Measurements from ENCODE around the gene BST1. TPM values are rescaled to one million over a fixed set of nuclear protein-coding genes. Genes with fewer than 3 reads are reported as not detected.

Gene BST1
- total and polyA plus RNA-seq, 4 experiments from 2014 or later: 0.44 to 0.75 (median 0.53) TPM; not detected in 1

DNA sequence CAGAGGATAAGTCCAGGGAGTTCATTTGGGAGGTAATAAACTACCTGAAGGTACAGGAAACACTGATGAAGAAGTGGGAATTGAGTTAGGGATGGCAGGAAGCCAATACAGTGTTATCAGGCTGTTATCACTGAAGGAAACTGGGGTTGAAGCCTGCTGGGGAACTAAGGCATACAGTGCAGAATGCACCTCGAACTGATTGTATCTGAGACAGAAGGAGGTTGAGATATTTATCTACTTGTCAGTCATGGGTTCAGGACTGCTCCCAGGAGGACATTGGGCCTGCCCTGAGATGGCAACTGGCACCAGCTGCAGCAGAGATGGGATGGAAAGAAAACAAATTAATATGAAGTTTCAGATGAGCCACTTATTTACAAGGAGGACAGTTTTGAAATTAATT lies 39.8 kb downstream of the BST1 start:
- H3K27ac ChIP-seq (ENCODE audit: low read depth, low read length): no peak overlapping the region
- Mint-ChIP-seq H3K27me3 (no peaks in the 10 kb centered on the region), H3K36me3 (peaks cover 0 to 12% of the 10 kb centered on the region in 2 donors), H3K9me3 (peaks cover 2 to 29% (median 17%) of the 10 kb centered on the region in 8 donors), H3K27ac (peak overlapping the region in 1 of 7 donors; percentile 82), H3K4me1 (peaks cover 0 to 4% (median 3%) of the 10 kb centered on the region in 4 donors), H3K4me3 (no peak overlapping the region)
- no peaks in the 10 kb centered on the region for H3K36me3 ChIP-seq (ENCODE audit: insufficient read depth, low read length)
- no peaks in the 10 kb centered on the region for H3K4me1 ChIP-seq (ENCODE audit: insufficient read depth, low read length)
- intact Hi-C loops (cut with micrococcal nuclease): no loop called here
- ChIA-PET CTCF (ENCODE audit: partially characterized antibody) (interaction anchor here (2.1 to 2.4 kb wide), 2 partner anchors 14 to 141 kb away, joined by 6 to 7 read pairs; no protein-coding TSS in a partner anchor), POLR2A (ENCODE audit: partially characterized antibody) (no interaction called here)
- peaks cover 0 to 3% of the 10 kb centered on the region in 2 donors for H3K9me3 ChIP-seq (ENCODE audit: control insufficient read depth in 1 of 2, low read length in 2 of 2)
- H3K4me3 ChIP-seq (ENCODE audit: low read length in 2 of 2): no peak overlapping the region
- H3K27me3 ChIP-seq (ENCODE audit: insufficient read depth, low read length): no peaks in the 10 kb centered on the region
- no peak for DNase-seq

DNA sequence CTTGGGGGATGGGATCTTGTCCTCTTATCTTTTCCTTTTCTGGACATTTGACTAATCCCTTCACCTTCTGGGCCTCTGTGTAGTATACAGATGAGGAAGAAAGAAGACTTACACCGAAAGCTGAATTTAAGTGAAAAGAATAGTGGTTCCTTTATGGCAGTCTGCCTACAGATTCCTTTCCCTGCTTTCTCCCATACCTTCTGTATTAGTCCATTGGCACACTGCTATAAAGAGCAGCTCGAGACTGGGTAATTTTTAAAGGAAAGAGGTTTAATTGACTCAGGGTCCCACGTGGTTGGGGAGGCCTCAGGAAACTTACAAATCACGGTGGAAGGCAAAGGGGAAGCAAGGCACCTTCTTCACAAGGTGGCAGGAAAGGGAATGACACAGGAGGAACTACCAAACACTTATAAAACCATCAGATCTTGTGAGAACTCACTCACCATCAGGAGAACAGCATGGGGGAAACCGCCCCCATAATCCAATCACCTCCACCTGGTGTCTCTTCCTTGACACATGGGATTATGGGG lies 41.2 kb downstream of the BST1 start:
- CTCF ChIA-PET (ENCODE audit: partially characterized antibody): interaction anchor here (2.1 to 2.4 kb wide), 2 partner anchors 12 to 139 kb away, joined by 6 to 7 read pairs; no protein-coding TSS in a partner anchor
- peaks cover 0 to 3% of the 10 kb centered on the region in 2 donors for H3K9me3 ChIP-seq (ENCODE audit: control insufficient read depth in 1 of 2, low read length in 2 of 2)
- POLR2A ChIA-PET (ENCODE audit: partially characterized antibody): no interaction called here

DNA sequence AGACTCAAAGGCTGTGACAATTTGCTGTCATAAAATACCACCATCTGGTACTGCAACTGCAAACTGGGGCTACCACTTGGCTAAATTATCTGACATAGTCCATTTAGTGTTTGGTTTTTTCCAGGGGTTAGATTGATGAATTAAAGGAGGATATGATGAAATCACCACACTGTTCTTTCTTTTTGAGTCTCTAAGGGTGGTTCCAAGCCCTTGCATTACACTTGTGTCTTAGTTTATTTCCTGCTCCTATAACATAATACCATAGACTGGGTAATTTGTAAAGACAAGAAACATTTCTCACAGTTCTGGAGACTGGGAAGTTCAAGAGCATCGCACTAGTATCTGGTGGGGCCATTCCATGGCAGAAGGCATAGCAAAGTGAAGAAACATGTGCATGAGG lies 43.2 kb downstream of the BST1 start:
- H3K4me1 Mint-ChIP-seq: peaks cover 0 to 2% (median under 1%) of the 10 kb centered on the region in 4 donors
- no peaks in the 10 kb centered on the region for H3K27me3 ChIP-seq (ENCODE audit: insufficient read depth, low read length)
- DNase-seq: no peak
- no peak overlapping the region for H3K27ac ChIP-seq (ENCODE audit: low read depth, low read length)
- ChIA-PET POLR2A (ENCODE audit: partially characterized antibody) (no interaction called here), CTCF (ENCODE audit: partially characterized antibody) (no interaction called here)
- H3K4me3 Mint-ChIP-seq: no peak overlapping the region
- no peaks in the 10 kb centered on the region for H3K27me3 Mint-ChIP-seq
- intact Hi-C loops (cut with micrococcal nuclease): no loop called here
- peak overlapping the region in 2 of 7 donors; percentile 9 to 68 for H3K27ac Mint-ChIP-seq
- no peaks in the 10 kb centered on the region for H3K36me3 ChIP-seq (ENCODE audit: insufficient read depth, low read length)
- peaks cover 2 to 26% (median 15%) of the 10 kb centered on the region in 8 donors for H3K9me3 Mint-ChIP-seq
- peaks cover 0 to 3% of the 10 kb centered on the region in 2 donors for H3K9me3 ChIP-seq (ENCODE audit: control insufficient read depth in 1 of 2, low read length in 2 of 2)
- H3K4me1 ChIP-seq (ENCODE audit: insufficient read depth, low read length): no peaks in the 10 kb centered on the region
- no peak overlapping the region for H3K4me3 ChIP-seq (ENCODE audit: low read length in 2 of 2)
- H3K36me3 Mint-ChIP-seq: peaks cover 0 to 11% of the 10 kb centered on the region in 2 donors

More for the DNA sequence above, 41.2 kb downstream of the BST1 start:
- Mint-ChIP-seq H3K4me1 (peaks cover 0 to 3% (median 1%) of the 10 kb centered on the region in 4 donors), H3K36me3 (peaks cover 0 to 12% of the 10 kb centered on the region in 2 donors), H3K9me3 (peaks cover 2 to 29% (median 17%) of the 10 kb centered on the region in 8 donors), H3K27ac (no peak overlapping the region), H3K4me3 (no peak overlapping the region), H3K27me3 (no peaks in the 10 kb centered on the region)
- H3K4me1 ChIP-seq (ENCODE audit: insufficient read depth, low read length): no peaks in the 10 kb centered on the region
- DNase-seq: no peak
- no peaks in the 10 kb centered on the region for H3K36me3 ChIP-seq (ENCODE audit: insufficient read depth, low read length)
- H3K27me3 ChIP-seq (ENCODE audit: insufficient read depth, low read length): no peaks in the 10 kb centered on the region
- no peak overlapping the region for H3K27ac ChIP-seq (ENCODE audit: low read depth, low read length)
- intact Hi-C loops (cut with micrococcal nuclease): no loop called here
- H3K4me3 ChIP-seq (ENCODE audit: low read length in 2 of 2): no peak overlapping the region

GRCh38 chr4:15749001-15749400 lies 46.1 kb downstream of the BST1 start:
- intact Hi-C loops (cut with micrococcal nuclease): no loop called here
- H3K9me3 ChIP-seq (ENCODE audit: control insufficient read depth in 1 of 2, low read length in 2 of 2): peaks cover 0 to 3% of the 10 kb centered on the region in 2 donors
- POLR2A ChIA-PET (ENCODE audit: partially characterized antibody): no interaction called here
- no peak for DNase-seq
- no peak overlapping the region for H3K27ac ChIP-seq (ENCODE audit: low read depth, low read length)
- no peaks in the 10 kb centered on the region for H3K36me3 ChIP-seq (ENCODE audit: insufficient read depth, low read length)
- no peak overlapping the region for H3K27ac Mint-ChIP-seq
- H3K4me3 Mint-ChIP-seq: no peak overlapping the region
- CTCF ChIA-PET (ENCODE audit: partially characterized antibody): interaction anchor here (1.2 to 2.5 kb wide), 2 partner anchors 8 to 134 kb away, joined by 3 to 7 read pairs; no protein-coding TSS in a partner anchor
- H3K36me3 Mint-ChIP-seq: peaks cover 0 to 3% of the 10 kb centered on the region in 2 donors
- peaks cover 6 to 11% (median 10%) of the 10 kb centered on the region in 4 donors for H3K4me1 Mint-ChIP-seq
- H3K4me1 ChIP-seq (ENCODE audit: insufficient read depth, low read length): peaks cover 8% of the 10 kb centered on the region
- H3K27me3 ChIP-seq (ENCODE audit: insufficient read depth, low read length): no peaks in the 10 kb centered on the region
- peaks cover 0 to 8% (median 2%) of the 10 kb centered on the region in 8 donors for H3K9me3 Mint-ChIP-seq
- no peaks in the 10 kb centered on the region for H3K27me3 Mint-ChIP-seq
- no peak overlapping the region for H3K4me3 ChIP-seq (ENCODE audit: low read length in 2 of 2)

DNA sequence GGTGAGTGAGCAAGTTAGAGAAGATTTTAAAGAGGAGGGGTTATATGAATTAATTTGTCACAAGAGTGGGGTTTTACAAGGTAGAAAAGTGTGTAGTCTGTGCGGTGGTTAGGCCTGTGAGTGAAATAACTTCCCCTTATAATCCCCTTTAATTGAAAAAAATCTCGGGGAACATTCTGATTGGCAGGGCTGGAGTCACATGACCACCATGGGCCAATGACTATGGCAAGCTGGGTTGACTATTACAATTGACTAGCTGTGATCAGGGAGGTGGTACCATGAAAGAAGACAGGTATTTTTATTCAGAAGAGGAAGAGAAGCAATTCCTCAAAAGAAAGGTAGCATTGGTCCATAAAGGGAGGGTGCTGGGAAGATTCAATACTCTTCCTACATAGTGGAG lies 48.3 kb downstream of the BST1 start:
- Histone ChIP-seq H3K27me3 (ENCODE audit: insufficient read depth, low read length) (no peaks in the 10 kb centered on the region), H3K27ac (ENCODE audit: low read depth, low read length) (no peak overlapping the region), H3K9me3 (ENCODE audit: control insufficient read depth in 1 of 2, low read length in 2 of 2) (peaks cover 0 to 1% of the 10 kb centered on the region in 2 donors), H3K36me3 (ENCODE audit: insufficient read depth, low read length) (no peaks in the 10 kb centered on the region), H3K4me1 (ENCODE audit: insufficient read depth, low read length) (peaks cover 29% of the 10 kb centered on the region), H3K4me3 (ENCODE audit: low read length in 2 of 2) (no peak overlapping the region)
- peaks cover 0 to 2% of the 10 kb centered on the region in 2 donors for H3K36me3 Mint-ChIP-seq
- DNase-seq: no peak
- CTCF ChIA-PET (ENCODE audit: partially characterized antibody): interaction anchor here (2.0 kb wide), 1 partner anchor 19 kb away, joined by 7 read pairs; no protein-coding TSS in a partner anchor
- no peak overlapping the region for H3K27ac Mint-ChIP-seq
- POLR2A ChIA-PET (ENCODE audit: partially characterized antibody): no interaction called here
- no peaks in the 10 kb centered on the region for H3K27me3 Mint-ChIP-seq
- H3K9me3 Mint-ChIP-seq: peaks cover 0 to 3% (median 2%) of the 10 kb centered on the region in 8 donors
- H3K4me3 Mint-ChIP-seq: peak overlapping the region in 1 of 8 donors; percentile 16
- intact Hi-C loops (cut with micrococcal nuclease): loop anchor here (10.0 kb wide), 1 partner anchor 1824 kb away; the partner anchor contains the start of gene LAP3
- H3K4me1 Mint-ChIP-seq: peaks cover 26 to 32% (median 30%) of the 10 kb centered on the region in 4 donors

- peak overlapping the region in 4 of 7 donors; percentile 52 to 92 (median 68) for H3K27ac Mint-ChIP-seq
- no peak overlapping the region for H3K4me3 ChIP-seq (ENCODE audit: low read length in 2 of 2)
Measured at GRCh38 chr4:15753081-15753480, 50.2 kb downstream of the BST1 start.

DNA sequence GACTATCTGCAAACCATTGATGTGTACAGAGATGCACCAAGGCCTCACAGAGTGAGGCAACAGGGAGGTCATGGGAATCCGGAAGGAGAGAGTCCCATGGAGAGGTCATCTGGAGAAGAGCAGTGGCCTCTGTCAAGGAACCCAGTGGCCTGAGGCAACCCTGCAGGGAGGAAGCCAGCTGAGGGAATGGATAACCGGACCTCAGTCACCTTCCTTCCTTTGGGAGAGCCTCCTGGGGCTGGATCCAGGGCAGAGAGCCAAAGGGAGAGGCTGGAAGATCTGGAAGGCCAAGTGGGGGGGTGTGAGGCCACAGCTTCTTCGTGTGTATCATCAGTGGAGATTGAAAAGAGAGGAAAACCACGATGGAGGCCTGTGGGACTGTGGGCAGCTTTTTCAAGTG lies 50.9 kb downstream of the BST1 start:
- H3K9me3 Mint-ChIP-seq: no peaks in the 10 kb centered on the region
- POLR2A ChIA-PET (ENCODE audit: partially characterized antibody): interaction anchor here (1.4 to 5.8 kb wide), 3 partner anchors 13 to 54 kb away, joined by 3 to 68 read pairs (median 4); no protein-coding TSS in a partner anchor
- H3K4me1 Mint-ChIP-seq: peaks cover 40 to 49% (median 42%) of the 10 kb centered on the region in 4 donors
- Histone ChIP-seq H3K9me3 (ENCODE audit: control insufficient read depth in 1 of 2, low read length in 2 of 2) (no peaks in the 10 kb centered on the region), H3K4me1 (ENCODE audit: insufficient read depth, low read length) (peaks cover 45% of the 10 kb centered on the region), H3K27me3 (ENCODE audit: insufficient read depth, low read length) (no peaks in the 10 kb centered on the region), H3K27ac (ENCODE audit: low read depth, low read length) (no peak overlapping the region), H3K4me3 (ENCODE audit: low read length in 2 of 2) (no peak overlapping the region), H3K36me3 (ENCODE audit: insufficient read depth, low read length) (no peaks in the 10 kb centered on the region)
- DNase-seq: no peak
- no peaks in the 10 kb centered on the region for H3K36me3 Mint-ChIP-seq
- H3K27me3 Mint-ChIP-seq: no peaks in the 10 kb centered on the region
- H3K27ac Mint-ChIP-seq: peak overlapping the region; percentile 52 to 92 (median 79)
- intact Hi-C loops (cut with micrococcal nuclease): loop anchor here (10.0 kb wide), 1 partner anchor 1821 kb away; the partner anchor contains the start of gene LAP3
- peak overlapping the region in 5 of 8 donors; percentile 12 to 65 (median 51) for H3K4me3 Mint-ChIP-seq
- CTCF ChIA-PET (ENCODE audit: partially characterized antibody): interaction anchor here (1.5 to 4.3 kb wide), 3 partner anchors 13 to 52 kb away, joined by 4 to 49 read pairs (median 28); no protein-coding TSS in a partner anchor

More at GRCh38 chr4:15753081-15753480, 50.2 kb downstream of the BST1 start:
- ChIA-PET POLR2A (ENCODE audit: partially characterized antibody) (interaction anchor here (1.6 to 5.8 kb wide), 2 partner anchors 14 to 26 kb away, joined by 4 to 68 read pairs; no protein-coding TSS in a partner anchor), CTCF (ENCODE audit: partially characterized antibody) (interaction anchor here (1.5 kb wide), 1 partner anchor 52 kb away, joined by 4 read pairs; no protein-coding TSS in a partner anchor)
- Mint-ChIP-seq H3K4me1 (peaks cover 39 to 46% (median 42%) of the 10 kb centered on the region in 4 donors), H3K27me3 (no peaks in the 10 kb centered on the region), H3K36me3 (no peaks in the 10 kb centered on the region), H3K4me3 (no peak overlapping the region), H3K9me3 (no peaks in the 10 kb centered on the region)
- no peak for DNase-seq
- intact Hi-C loops (cut with micrococcal nuclease): loop anchor here (10.0 kb wide), 1 partner anchor 1822 kb away; the partner anchor contains the start of gene LAP3
- H3K27me3 ChIP-seq (ENCODE audit: insufficient read depth, low read length): no peaks in the 10 kb centered on the region
- H3K36me3 ChIP-seq (ENCODE audit: insufficient read depth, low read length): no peaks in the 10 kb centered on the region
- no peak overlapping the region for H3K27ac ChIP-seq (ENCODE audit: low read depth, low read length)
- peaks cover 45% of the 10 kb centered on the region for H3K4me1 ChIP-seq (ENCODE audit: insufficient read depth, low read length)
- H3K9me3 ChIP-seq (ENCODE audit: control insufficient read depth in 1 of 2, low read length in 2 of 2): no peaks in the 10 kb centered on the region
